A673 (cell line): ENCODE measurements around the gene SLAIN2.

Experiments
- EZH2 ChIP-seq: fragments of 200-600 bp; sonication (generic); IDR thresholded peaks from 2 replicates; pipeline ENCODE4 v1.6.1; 2017; ENCODE audit warnings: borderline replicate concordance, low read depth, mild to moderate bottlenecking, mixed read lengths, antibody characterized with exemption, low read length; ENCODE audit not compliant: poor library complexity, severe bottlenecking
- TF ChIP-seq, protein P1 (sequence below): fragments of 300-800, 200-600 bp; sonication (generic); conservative IDR thresholded peaks from 2 replicates; pipeline ENCODE4 v1.5.1; 2017; ENCODE audit warnings: low read depth, mild to moderate bottlenecking, antibody characterized with exemption, low read length, moderate library complexity, mixed read lengths

DNA sequence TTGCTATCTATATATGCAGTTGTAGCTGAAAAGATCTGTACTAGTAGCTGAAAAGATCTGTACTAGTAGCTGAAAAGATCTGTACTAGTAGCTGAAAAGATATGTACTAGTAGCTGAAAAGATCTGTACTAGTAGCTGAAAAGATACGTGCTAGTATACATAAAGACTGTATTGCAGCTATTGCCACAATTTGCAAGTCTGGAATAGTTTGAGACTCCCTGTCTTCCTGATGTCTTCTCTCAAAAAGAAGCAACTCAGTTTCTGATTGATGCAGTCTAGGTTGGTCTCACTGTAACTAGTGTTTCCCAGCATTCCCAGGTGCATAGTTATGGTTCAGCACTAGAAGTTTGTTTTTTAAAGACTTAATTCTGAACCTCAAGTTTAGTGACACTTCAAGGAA is 15.0 kb downstream of the SLAIN2 start:
- TF ChIP-seq, protein P1, sequence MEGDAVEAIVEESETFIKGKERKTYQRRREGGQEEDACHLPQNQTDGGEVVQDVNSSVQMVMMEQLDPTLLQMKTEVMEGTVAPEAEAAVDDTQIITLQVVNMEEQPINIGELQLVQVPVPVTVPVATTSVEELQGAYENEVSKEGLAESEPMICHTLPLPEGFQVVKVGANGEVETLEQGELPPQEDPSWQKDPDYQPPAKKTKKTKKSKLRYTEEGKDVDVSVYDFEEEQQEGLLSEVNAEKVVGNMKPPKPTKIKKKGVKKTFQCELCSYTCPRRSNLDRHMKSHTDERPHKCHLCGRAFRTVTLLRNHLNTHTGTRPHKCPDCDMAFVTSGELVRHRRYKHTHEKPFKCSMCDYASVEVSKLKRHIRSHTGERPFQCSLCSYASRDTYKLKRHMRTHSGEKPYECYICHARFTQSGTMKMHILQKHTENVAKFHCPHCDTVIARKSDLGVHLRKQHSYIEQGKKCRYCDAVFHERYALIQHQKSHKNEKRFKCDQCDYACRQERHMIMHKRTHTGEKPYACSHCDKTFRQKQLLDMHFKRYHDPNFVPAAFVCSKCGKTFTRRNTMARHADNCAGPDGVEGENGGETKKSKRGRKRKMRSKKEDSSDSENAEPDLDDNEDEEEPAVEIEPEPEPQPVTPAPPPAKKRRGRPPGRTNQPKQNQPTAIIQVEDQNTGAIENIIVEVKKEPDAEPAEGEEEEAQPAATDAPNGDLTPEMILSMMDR = no peak
- no peak for TF ChIP-seq EZH2
